ENCODE results near the gene MID1. TPM values are rescaled to one million over a fixed set of nuclear protein-coding genes. Genes with fewer than 3 reads are reported as not detected.

MID1 gene
- total RNA-seq, 1 experiment from 2014 or later = 13.0 TPM

DNA sequence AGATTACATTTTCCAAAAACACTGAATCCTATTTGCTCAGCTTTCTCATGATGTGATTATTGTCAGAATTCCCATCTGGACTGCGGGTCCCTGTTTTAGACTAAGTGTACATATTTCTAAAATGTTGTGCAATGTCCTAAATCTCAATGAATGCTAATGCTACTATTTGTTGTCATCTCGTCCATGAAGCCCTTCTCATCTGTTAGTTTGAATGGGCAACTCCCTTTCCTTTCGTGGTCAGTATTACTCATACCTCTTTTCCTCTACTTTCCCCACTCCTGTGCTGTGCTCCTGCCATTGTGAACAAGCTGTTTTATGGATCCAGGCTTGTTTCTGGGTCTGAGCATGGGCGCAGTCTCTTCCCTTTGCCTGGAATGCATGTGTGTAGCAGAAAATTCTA is 91.0 kb downstream of the MID1 start:
- DNase-seq (ENCODE audit: low spot score) = peak; percentile 13

DNA sequence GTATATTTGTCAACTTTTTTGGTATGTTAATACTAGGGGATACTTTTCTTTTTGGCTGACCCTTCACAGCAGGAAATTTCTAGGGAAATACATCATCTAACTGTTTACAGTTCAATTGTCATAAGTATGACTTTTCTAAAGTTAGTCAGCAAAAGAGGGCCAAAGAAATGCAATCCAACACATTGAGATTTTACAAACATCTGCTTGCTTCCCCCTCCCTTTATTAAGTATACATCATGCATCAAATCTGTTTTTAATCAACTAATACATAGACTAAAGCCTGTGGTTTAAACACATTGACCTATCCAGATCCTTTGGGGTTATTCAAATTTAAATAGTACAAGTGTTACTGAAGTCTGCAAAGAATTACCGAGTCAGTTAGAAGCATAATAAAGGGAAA is 93.9 kb downstream of the MID1 start:
- DNase-seq (ENCODE audit: low spot score) = no peak

DNA sequence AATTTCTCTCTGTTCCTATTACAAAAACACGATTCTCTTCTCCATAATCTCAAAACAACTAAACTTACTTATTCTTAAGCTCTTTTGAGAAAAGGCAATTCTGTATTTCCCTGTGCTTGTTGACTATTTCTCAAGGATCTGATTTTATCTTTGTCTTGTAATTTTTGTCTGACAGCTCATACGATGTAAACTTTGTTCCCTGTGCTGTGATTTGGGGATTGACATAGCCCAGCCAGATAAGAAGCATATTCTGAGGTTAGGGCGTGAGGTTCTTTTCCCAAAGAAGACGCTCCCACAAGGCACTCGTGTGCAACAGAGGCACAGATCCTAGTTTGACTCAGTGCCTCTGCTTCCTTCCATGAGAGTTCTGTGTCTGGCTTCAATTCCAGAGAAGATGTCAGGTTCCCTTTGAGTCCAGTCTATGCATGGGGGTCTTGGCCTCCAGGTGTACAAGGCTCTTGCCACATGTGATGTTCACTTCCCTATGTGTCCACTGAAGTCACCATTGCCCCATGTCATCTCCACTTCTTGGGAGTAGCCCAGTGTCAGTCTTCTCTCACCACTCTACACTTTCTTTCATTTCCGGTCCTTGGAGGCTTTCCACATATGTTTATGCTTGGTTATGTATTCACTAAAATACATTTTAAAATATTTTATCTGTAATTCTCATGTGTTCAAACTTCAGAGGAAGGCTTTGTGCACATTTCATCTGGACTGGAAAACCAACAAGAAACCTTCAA is 94.8 kb downstream of the MID1 start:
- no peak for DNase-seq (ENCODE audit: low spot score)

- no peak for DNase-seq (ENCODE audit: low spot score)
Measured at GRCh38 chrX:10524578-10524977, 95.8 kb downstream of the MID1 start.

GRCh38 chrX:10519761-10520160 is 100.6 kb downstream of the MID1 start:
- DNase-seq (ENCODE audit: low spot score) = no peak

GRCh38 chrX:10519278-10519677 is 101.1 kb downstream of the MID1 start:
- DNase-seq (ENCODE audit: low spot score) = no peak

- DNase-seq (ENCODE audit: low spot score) = no peak
Measured at GRCh38 chrX:10518073-10518472, 102.3 kb downstream of the MID1 start.

DNA sequence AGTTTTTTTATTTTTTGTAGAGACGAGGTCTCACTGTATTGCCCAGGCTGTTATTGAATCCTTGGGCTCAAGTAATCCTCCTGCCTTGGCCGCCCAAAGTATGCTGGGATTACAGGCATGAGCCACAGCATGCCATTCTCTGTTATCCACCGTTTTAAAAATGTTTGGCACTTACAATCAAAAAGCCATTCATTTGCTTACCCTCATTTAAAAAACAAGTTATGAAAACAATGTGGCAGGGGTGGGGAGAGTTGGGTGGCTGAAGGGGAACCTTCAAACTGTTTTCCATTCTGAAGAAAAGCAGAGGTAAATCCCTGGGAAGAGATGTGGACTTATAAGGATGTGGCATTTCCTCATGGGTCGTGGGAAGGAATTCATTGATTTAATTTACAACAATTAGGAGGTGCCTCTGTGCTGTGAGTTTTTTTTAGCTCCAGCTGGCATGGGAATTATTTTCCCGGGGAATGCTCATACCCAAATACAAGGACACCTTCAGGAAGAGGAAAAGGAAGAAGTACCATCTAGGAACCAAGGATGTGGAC is 103.5 kb downstream of the MID1 start:
- no peak for DNase-seq (ENCODE audit: low spot score)

- DNase-seq (ENCODE audit: low spot score) = no peak
Measured at GRCh38 chrX:10514891-10515290, 105.5 kb downstream of the MID1 start.

DNA sequence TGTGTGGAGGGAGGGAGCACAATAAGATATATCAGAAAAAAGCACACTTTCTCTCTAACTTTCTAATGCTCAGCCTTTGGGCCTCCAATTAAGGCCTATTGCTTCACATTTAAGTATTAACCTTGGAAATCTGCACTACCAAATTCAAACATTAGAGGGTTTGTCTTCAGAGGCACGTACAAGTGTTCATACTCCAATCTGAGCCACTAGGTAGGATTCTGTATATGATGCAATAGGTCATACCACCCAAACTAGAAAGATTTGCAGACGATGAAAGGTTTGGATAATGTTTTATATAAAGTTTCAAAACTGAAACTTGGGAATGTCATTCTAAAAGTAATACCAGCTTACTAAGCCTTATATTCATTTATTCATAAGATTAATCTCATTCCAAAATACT is 106.4 kb downstream of the MID1 start:
- DNase-seq (ENCODE audit: low spot score) = no peak

DNA sequence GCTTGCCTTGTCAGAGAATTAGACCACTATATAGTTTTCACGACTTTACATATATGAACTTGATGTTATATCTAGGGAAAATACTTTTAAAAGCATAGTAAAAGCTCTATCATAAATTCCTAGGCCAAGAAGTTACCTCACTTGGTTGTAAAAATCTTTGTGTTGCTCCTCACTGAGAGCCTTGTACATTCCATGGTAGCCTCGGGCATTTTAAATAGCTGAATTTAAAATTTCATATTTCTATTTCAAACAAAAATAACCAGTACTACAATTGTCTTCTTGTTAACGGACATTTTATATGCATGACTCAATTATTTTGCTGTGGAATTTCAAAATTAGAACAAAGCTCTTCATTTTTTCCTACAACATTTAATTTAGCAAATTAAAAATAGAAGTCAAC is 107.6 kb downstream of the MID1 start:
- no peak for DNase-seq (ENCODE audit: low spot score)

DNA sequence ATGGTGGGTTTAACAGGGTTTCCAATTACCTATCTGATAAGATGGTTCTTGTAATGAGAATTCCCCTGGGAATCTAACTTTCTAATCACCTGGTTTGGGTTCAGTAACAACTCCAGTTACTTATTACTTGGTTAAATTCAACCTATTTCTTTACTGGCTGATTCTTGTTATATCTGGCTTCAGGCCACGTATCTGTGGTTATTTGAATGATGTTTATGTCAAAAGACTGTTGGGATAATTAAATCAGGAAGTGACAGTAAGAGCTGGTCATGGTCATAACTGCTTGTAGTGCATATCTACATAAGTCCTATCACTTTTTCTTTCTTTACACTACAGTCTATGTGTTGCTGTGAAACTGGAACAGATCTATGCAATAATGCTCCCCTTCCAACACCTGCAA is 108.1 kb downstream of the MID1 start:
- peak; percentile 83 for DNase-seq (ENCODE audit: low spot score)

- DNase-seq (ENCODE audit: low spot score) = no peak
Measured at GRCh38 chrX:10509397-10509796, 111.0 kb downstream of the MID1 start.

- DNase-seq (ENCODE audit: low spot score) = no peak
Measured at GRCh38 chrX:10508891-10509290, 111.5 kb downstream of the MID1 start.

- peak; percentile 10 for DNase-seq (ENCODE audit: low spot score)
Measured at GRCh38 chrX:10507876-10508275, 112.5 kb downstream of the MID1 start.

- DNase-seq (ENCODE audit: low spot score) = peak; percentile 46
Measured at GRCh38 chrX:10507181-10507580, 113.2 kb downstream of the MID1 start.

GRCh38 chrX:10506781-10507180 is 113.6 kb downstream of the MID1 start:
- DNase-seq (ENCODE audit: low spot score) = no peak

DNA sequence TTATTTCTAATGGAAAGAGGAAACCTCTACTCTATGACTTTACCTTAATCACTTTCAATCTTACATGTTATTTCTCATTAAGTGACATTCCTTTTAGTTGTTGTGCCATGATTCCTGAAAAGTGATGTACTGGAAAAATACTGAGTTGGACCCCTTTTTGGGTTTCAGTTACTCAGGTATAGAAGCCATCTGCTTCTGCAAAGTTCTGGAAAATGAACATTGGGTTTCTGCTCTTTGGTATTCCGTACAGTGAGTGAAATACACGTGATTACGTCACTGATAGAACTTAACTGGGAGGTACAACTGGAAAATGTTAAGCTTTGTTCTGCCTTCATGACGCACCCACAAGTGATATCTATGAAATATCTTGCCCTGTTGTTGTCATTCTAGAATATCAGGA is 114.7 kb downstream of the MID1 start:
- DNase-seq (ENCODE audit: low spot score) = no peak

DNA sequence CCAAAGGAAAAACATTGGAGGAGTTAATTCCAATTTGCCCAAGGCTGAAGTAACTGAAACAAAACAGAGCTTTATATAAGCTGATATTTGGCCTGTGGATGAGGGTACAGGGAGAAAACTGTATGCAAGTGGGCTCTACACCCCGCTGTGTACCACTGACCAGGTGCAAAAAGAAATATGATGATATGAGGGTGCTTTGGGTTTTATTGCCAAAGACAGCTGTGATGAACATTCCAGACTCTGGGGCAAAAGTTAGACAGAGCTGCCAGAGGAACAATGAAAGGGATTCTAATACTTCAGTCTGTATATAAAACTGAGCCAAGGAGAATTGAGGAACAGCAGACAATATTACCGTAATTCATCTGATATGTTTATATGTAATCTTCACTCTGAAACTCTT is 117.4 kb downstream of the MID1 start:
- no peak for DNase-seq (ENCODE audit: low spot score)

DNA sequence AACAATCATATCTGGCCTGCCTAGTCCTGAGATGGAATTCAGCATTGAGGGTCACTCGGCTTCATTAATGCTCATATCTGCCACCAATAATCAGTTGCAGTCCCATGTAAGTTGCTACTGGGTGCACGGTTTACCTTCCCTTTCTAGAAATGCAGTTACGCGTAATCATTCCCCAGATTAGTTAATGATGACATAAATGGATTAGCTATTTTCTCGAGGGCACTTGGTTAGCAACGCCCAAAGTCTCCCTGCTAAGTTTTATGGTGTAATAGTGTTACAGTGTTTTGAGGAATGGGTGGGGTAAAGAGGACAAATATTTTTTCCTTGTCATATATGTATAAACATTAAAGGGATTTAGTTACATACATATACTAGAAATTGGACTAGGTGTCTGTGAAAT is 118.8 kb downstream of the MID1 start:
- DNase-seq (ENCODE audit: low spot score) = no peak

DNA sequence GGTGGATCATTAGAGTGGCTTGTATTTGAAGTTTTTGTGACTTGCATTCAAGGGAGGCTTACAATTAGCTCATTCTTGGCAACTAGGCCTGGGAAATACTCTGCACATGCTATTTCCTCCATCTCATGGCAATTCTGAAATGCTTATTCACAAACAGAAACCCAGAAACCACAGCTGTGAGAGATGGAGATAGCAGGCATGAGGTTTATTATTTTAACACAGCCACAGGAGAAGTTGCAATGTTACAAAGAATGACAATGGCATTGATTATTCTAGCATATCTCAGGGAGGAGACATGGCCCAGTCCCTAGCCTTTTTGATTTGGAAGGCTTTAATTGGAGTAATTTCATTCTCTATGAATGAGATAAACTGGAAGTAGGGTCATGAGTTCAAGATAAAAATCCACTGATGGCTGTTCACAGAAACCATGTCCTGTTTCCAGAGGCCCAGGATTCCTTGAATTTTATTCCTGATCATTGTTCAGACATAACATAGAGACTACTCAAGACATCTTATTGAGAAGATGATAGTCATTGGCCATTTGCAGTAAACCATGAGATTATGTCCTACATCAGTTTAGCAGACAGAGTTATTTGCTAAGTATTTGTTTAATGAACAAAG is 123.9 kb downstream of the MID1 start:
- peak; percentile 64 for DNase-seq (ENCODE audit: low spot score)

GRCh38 chrX:10495677-10496076 is 124.7 kb downstream of the MID1 start:
- no peak for DNase-seq (ENCODE audit: low spot score)

GRCh38 chrX:10492250-10492649 is 128.1 kb downstream of the MID1 start:
- DNase-seq (ENCODE audit: low spot score) = no peak

All from A172 (cell line).